ENCODE data around the gene ARAP2. TPM values are rescaled to one million over a fixed set of nuclear protein-coding genes. Genes with fewer than 3 reads are reported as not detected.

ARAP2 gene
- total and polyA plus RNA-seq, 2 of the 13 experiments (the other 11 are each of a cell fraction or from before 2014, with no cell fraction given) = 0.37 to 1.4 TPM

DNA sequence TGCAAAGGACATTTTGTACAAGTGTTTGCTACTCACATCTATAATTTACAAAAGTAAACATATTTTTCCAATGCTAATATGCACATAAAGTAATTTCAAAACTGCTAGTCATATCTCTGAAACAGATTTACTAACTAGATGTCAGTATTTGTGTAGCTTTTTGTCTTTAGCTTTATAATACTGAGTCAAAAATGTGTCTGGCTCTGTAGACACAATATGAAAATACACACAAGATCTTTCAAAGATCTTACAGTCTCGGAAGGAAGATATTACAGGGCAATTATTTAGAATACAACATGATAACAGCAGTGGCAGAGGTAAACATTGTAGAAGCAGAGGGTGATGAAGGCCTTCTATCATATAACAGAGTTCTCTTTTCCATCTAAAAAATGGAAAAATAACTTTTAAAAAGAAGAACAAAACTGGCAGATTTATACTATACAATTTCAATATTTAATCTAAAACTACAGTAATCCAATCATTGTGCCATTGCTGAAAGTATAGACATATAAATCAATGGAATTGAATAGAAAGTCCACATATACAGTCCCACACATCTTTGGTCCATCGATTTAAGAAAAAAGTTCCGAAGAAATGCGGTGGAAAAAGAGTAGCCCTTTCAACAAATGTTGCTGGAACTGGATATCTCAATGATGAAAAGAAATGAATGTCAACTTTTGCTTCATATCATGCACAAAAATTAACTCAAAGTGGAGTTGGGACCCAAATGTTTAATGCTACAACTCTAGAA lies 29.4 kb downstream of the ARAP2 start (continued):
- TF ChIP-seq ARID4A (CRISPR knock-in tag; IDR thresholded peaks at IDR 0.05; ENCODE audit: borderline replicate concordance) (no peak), POLR2G (IDR thresholded peaks at IDR 0.05; ENCODE audit: low read depth, low read length) (no peak), SOX13 (IDR thresholded peaks at IDR 0.05) (no peak), SOX13 (CRISPR knock-in tag; conservative IDR thresholded peaks at IDR 0.05 in 1 of 2, IDR thresholded peaks at IDR 0.05 in 1 of 2) (no peak), SYNCRIP (IDR thresholded peaks at IDR 0.05; ENCODE audit: insufficient read depth, low read depth, low read length) (no peak), ZNF337 (CRISPR knock-in tag; IDR thresholded peaks at IDR 0.05; ENCODE audit: borderline replicate concordance, low read depth) (no peak), THAP11 (CRISPR knock-in tag; IDR thresholded peaks at IDR 0.05) (no peak), MTA1 (CRISPR knock-in tag; IDR thresholded peaks at IDR 0.05; ENCODE audit: borderline replicate concordance) (no peak)

DNA sequence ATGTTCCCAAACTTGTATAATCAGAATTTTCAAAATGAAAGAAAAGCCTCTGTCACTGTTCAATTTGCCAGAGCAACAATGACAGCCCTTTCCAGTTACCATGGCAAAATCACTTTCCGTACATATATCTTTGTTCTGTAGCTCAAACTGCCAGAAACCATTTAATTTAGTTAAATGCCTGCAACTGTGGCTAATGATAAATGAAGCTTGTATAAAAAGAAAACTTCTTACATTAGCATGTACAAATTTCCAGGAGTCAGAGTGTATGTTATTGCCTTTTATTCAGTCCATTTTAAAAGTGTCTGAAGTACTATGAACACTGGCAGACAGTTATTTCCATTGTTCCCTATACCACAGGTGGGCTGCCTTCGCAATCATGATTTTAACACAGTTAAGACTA lies 30.3 kb downstream of the ARAP2 start:
- DNase-seq (ENCODE audit: low spot score) (no peak), FAIRE-seq (no peak), ATAC-seq (no peak)
- POLR2A ChIA-PET = no interaction called here
- no peak overlapping the region for H3K4me2 ChIP-seq (ENCODE audit: low read depth, low read length)
- no TSS peak for BruUV-seq (replicated peaks)
- no peaks in the 10 kb centered on the region for H4K20me1 ChIP-seq (ENCODE audit: insufficient read depth, low read length)
- TF ChIP-seq ZNF20 (CRISPR knock-in tag; IDR thresholded peaks at IDR 0.05) (no peak), MED8 (CRISPR knock-in tag; IDR thresholded peaks at IDR 0.05; ENCODE audit: insufficient replicate concordance) (no peak), ARNT (IDR thresholded peaks at IDR 0.05) (no peak), NFE2L1 (CRISPR knock-in tag; IDR thresholded peaks at IDR 0.05; ENCODE audit: borderline replicate concordance) (no peak), NR3C1 (CRISPR knock-in tag; IDR thresholded peaks at IDR 0.05) (no peak), ZNF205 (CRISPR knock-in tag; IDR thresholded peaks at IDR 0.05) (no peak)
- H2AFZ ChIP-seq (ENCODE audit: low read length) = no peak overlapping the region
- WGBS (ENCODE audit: low lambda C conversion rate) = 66% methylated on average over 2 of the region's 2 CpGs
- no peaks in the 10 kb centered on the region for H3K27me3 ChIP-seq (ENCODE audit: control insufficient read depth in 1 of 2, insufficient read depth in 2 of 2, low read length in 2 of 2)
- intact Hi-C loops (cut with micrococcal nuclease; ENCODE audit: unreplicated experiment) = no loop called here
- no peak overlapping the region for H3K9ac ChIP-seq (ENCODE audit: insufficient read depth, low read depth, low read length)
- no peak overlapping the region for H3K4me3 ChIP-seq (replicated peaks in 1 of 3; ENCODE audit: insufficient read depth in 1 of 3, low read depth in 2 of 3, low read length in 3 of 3)
- H3K27ac ChIP-seq (ENCODE audit: extremely low read length, insufficient read depth, low read length) = no peak overlapping the region
- CTCF ChIA-PET (ENCODE audit: low intra/inter-chr PET ratio, low total read pairs) = no interaction called here
- H3K79me2 ChIP-seq (ENCODE audit: insufficient read depth, low read length) = no peaks in the 10 kb centered on the region
- no peaks in the 10 kb centered on the region for H3K36me3 ChIP-seq (replicated peaks in 1 of 2; ENCODE audit: control insufficient read depth in 1 of 2, insufficient read depth in 2 of 2, low read length in 2 of 2)
- no peaks in the 10 kb centered on the region for H3K4me1 ChIP-seq (ENCODE audit: insufficient read depth, low read length)
- in situ Hi-C loops (cut with HindIII; ENCODE audit: extremely low pct_ligation_motif_present, low pct_unique_long_range_greater_than_20kb) = no loop called here
- no peaks in the 10 kb centered on the region for H3K9me3 ChIP-seq (ENCODE audit: low read length)
